ENCODE results near the gene DESI2.
A peak's percentile ranks its signal among the peaks of the same experiment; 100 is the strongest.

DESI2 gene

DNA sequence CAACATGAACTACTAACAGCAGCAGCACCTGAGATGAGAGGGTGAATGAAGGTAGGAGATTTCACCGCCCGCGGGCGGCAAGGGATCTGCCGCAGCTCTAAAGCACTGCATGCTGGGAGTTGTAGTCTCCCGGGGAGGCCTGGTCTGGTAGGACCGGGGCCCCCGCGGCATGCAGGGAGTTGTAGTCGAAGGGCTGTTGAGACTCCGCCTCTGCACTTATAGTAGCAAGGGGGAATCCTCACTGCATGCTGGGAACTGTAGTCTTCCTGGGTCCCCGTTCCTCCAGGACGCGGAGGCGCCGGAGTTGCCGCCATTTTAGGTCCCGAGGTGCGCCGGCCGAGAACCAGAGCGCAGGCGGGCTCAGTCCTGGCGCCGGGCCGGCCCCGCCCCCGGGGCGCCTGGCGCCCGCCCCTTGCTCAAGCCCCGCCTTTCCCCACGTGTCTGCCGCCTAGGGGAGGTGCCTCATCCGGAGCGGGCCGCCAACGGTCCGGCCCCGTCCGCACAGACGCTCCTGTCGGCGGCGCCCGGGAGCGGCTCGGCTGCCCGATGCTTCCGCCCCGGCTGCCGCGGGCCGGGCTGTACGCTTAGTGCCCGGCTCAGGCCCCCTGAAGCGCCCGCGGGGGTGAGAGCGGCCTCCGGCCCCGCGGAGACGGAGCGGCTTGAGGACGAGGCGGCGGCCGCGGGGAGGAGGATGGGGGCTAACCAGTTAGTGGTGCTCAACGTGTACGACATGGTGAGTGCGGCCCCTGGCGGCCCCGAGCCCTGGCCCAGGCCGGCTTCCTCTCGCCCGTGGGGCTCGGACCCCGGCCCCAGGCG is at the start of gene DESI2:
Gene DESI2, plus strand, starts transcription at position 504 of the 816 bp plus-strand sequence. Its CDS starts 188 bp downstream, at position 692.
- DNase-seq (ENCODE audit: low read depth) = peak; percentile 99

DNA sequence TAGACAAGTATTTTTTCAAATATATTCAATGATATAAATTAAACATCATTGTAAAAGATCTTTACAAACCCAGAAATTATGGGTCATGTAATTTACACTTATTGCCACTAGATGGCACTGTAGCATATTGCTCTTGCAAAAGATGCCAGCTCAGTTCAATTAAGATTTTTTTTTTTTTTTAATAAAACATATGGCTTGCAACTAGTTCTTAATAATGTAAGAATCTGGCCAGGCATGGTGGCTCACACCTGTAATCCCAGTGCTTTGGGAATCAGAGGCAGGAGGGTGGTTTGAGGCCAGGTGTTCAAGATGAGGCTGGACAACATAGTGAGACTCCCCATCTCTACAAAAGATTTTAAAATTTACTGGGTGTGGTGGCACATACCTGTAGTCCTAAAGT is 49.4 kb upstream of the DESI2 start:
- DNase-seq (ENCODE audit: low read depth) = peak; percentile 19

DNA sequence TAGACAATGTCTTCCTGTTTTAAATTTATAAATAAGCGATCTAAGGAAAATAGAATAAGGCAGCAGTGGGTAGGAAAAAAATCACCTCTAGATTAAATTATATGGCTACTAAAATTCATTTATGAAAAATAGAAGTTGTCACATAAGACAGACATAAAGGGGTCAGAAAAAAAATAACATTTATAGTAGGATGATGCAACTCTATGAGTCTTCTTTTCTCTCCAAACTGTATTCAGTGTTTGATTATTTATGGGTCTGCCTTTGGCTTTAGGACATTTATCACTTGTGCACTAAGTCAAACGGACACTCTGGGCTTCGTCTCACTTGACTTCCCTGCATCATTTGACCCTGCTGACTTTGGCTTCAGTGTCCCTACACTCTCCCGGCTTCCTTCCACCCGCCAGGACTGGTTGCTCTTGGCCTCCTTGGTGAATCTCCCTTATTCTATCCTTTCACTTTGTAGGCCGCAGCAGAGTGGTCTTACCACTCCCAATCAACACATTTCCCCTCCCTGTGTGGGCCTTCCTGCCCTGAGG is 47.0 kb upstream of the DESI2 start:
- DNase-seq (ENCODE audit: low read depth) = no peak

DNA sequence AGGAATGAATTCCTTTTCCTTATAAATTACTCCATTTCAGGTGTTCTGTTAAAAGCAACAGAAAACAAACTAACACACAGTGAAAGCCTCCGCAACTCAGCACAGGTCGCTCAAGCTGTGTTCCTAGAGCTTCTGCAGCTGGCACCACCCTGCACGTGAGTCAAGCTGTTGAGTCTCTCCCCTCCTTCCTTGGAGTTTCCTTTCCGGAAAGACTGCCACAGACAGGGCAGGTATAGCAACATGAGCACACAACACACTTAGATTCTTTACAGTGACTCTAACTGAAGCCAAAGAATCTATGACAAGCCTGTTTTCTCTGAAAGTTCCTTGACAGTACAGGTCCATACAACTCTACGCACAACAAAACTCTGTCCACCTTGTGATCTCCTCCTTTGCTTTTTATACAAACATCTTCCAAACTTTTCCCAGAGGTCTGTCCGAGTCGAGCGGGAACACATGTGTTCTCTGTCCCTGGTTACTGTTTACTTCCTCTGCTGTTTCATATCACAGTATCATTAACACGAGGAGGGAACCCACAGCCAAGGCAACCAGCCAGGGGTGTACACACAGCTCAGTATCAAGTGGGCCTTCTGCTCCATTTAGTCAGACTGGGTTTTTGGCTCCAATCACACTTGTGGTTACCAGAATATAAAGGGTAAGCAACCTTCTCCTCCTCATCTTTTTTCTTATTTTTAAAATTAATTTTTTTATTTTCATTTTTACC is 38.7 kb upstream of the DESI2 start:
- no peak for DNase-seq (ENCODE audit: low read depth)

DNA sequence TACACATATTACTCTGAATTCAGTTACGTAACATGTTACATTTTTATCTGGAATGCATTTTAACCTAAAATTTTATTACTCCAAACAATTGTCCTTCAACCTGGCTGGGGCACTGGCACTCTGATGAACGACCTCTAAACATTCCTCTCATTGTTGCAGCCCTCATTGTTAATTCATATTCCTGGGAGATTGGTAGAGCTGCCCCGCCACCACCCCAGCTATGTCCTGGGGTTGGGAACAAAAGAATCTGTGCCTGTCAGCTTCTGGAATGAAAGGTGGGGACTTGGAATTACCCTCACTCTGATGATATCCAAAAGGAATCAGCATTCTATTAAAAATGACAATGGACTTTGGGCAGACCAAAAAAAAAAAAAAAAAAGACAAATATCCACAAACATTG is 38.0 kb upstream of the DESI2 start:
- no peak for DNase-seq (ENCODE audit: low read depth)

DNA sequence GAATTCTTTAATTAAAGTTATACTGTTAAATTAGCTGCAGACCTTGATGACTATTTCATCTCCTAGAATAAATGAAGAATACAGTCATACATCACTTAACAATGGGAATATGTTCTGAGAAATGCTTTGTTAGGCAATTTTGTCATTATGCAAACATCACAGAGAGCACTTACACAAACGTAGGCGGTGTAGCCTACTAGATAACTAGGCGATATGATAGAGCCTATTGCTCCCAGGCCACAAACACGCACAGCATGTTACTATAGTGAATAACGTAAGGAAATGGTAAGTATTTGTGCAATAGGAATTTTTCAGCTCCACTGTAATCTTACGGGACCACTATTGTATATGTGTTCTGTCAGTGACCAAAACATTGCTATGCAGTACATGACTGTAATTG is 37.6 kb upstream of the DESI2 start:
- no peak for DNase-seq (ENCODE audit: low read depth)

DNA sequence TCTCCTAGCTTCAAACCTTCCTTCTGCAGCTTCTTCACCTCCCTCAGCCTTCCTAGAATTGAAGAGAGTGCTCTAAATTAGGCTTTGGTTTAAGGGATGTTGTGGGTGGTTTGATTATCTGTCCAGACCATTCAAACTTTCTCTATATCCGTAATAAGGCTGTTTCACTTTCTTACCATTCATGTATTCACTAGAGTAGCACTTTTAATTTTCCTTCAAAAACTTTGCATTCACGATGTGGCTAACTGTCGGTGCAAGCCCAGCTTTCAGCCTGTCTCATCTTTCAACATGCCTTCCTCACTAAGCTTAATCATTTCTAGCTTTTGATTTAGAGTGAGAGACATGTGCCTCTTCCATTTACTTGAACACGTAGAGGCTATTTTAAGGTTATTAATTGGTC is 26.2 kb upstream of the DESI2 start:
- DNase-seq (ENCODE audit: low read depth) = no peak

DNA sequence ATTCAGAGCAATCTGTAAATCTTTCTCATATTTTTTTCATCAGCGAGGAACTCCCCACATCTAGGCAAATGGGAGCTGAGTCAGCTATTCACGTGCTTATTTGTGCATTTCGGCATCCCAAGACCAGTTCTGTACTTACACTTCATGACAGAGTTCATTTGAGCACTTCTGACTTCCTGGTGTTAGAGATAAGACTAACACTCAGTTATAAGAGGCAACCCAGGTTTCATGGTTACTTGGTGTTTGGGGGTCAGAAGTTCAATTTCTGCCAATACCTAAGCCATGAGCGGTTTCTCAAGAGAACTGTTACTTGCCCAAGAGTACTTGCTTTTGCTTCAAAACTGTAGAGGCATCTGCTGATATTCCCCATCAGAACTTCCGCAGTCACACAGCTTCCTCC is 24.1 kb upstream of the DESI2 start:
- DNase-seq (ENCODE audit: low read depth) = no peak

DNA sequence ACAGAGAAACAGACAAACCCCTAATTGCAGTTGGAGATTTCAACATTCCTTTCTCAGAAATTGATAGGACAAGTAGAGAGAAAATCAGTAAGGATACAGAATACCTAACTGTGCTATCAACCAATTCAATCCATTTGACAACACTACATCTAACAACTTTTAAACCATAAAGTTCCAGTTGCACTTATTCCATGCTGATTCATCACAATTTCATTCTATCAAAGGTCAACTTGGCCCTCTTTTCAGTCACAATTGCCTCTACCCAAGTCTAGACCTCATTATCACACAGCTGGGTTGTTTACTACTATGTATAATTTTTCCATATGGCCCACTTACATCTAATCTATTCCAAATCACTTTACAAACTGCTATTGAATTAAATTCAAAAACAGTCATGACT is 19.8 kb upstream of the DESI2 start:
- no peak for DNase-seq (ENCODE audit: low read depth)

DNA sequence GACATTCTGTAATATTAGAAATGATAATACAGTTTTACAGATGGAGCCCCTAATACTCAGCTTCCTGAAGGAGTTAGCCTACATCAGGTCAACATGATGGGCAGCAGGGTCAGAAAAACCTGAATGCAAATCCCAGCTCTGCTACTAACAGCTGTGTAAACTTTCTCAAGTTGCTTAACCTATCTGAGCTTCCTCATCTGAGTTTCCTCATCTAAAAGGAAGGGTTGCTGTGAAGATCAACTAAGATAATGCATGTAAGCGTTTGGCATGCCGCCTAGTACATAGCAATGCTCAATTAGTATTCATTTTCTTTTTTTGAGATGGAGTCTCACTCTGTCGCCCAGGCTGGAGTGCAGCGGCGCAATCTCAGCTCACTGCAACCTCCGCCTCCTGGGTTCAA is 18.4 kb upstream of the DESI2 start:
- DNase-seq (ENCODE audit: low read depth) = no peak

DNA sequence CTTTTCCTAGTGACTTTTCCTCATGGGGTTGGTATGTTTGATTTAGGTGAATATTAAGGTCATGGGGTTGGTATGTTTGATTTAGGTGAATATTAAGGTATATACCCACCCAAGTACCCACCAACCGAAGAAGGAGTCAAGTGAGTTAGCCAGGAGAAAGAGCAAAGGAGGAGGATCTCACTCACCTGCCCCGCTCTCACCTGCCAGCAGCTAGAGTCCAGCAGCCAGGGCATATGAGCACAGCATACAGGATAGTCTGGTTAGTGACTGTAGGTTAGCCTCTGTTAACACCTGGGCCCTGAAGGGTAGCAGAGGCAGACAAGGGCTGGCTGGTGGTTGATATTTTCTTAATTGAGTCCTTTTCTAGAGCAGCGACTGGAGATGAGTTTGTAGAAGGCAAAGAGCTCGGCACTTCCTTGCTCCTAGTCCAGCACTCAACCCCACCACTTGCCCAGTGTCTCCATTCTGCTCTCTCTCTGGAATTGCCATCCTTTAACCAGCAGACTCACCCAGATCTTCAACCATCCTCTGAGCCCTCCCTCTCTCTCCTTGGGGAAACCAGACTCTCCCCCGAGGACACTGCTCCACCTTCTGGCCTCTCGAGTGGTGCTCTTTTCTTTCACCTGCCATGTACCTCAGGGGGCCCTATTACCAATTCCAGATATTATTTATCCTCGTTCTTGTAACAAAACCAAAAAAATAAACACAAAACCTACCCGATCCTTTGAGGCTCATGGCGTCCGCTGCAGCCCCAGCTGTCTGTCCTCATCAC is 16.3 kb upstream of the DESI2 start:
- DNase-seq (ENCODE audit: low read depth) = no peak

DNA sequence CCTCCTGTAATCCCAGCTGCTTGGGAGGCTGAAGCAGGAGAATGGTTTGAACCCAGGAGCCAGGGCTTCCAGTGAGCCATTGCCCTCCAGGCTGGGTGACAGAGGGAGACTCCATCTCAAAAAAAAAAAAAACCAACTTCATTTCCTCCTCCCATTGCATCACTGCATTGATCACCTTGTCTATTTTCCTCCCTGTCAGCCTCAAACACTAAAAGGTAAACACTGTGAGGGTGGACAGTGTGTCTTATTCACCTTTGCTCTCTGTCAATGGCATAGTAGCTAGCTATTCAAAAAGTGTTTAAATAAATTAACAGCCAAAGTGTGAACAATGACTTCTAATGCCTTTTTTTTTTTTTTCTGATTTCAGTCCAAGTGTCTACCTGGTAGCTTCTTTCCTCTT is 13.4 kb upstream of the DESI2 start:
- no peak for DNase-seq (ENCODE audit: low read depth)

DNA sequence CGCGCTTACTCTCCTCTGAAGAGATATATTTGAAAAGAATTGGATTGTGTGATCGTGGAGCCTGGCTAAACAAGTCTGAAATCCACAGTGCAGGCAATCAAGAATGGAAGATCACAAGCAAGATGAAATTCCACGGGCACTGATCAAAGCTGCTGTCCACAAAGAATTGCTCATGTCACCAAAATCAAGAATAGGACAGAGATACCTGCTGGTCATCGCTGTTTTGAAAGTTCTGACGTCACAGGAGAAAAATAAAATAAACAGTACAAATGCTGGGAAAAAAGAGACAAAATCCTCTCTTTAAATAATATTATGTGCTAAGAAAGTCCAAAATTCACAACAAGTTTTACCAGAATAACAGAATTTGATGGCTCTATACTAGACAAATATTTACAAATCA is 12.0 kb upstream of the DESI2 start:
- DNase-seq (ENCODE audit: low read depth) = no peak

DNA sequence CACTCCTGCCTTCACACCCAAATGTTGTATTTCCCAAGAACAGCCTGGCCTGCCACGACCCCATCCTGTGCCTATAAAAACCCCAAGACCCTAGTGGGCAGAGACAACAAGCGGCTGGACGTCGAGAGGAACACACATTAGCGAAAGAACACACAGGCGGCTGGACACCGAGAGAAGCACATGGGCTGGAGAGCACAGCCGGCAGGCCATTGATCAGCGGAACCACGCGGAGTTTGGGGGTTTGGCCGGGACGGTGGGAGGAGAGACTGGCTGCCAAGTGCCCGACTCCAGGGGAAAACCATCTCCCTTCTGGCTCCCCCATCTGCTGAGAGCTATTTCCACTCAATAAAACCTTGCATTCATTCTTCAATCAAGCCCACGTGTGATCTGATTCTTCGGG is 10.4 kb upstream of the DESI2 start:
- no peak for DNase-seq (ENCODE audit: low read depth)

DNA sequence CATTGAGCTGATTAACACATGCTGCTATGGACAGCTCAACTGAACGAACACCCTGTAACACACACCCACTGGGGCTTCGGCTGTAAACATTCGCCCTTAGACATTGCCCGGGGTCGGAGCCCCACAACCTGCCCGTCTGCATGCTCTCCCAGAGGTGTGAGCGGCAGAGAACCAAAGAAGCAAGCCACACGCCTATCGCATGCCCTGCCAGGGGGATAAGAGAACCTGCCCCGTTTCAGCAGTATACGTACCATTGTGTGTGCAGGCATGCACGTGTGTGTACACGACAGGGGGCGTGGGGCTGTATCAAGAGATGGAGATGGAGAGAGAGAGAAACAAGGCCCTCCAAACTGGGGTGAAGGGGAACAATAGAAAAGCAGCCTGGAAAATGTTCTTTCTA is 9.9 kb upstream of the DESI2 start:
- DNase-seq (ENCODE audit: low read depth) = no peak

DNA sequence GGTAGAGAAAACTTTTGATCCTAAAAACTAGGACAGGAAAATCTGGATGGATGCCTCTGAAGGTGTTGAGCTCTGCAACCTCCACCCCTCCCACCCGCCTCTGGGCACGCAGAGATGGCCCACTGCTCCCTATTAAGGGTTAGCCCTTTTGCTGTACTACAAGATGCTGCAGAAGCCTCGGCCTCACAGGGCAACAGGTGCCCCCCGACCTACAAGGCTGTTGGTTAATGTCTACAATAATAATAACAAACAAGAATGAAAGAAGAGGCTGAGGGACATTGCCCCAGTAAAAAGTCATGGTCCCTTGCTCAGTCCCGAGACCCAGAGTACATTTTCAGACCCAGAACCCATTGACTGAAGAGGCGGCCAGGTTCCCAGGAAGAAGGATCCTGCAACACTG is 7.5 kb upstream of the DESI2 start:
- DNase-seq (ENCODE audit: low read depth) = no peak

DNA sequence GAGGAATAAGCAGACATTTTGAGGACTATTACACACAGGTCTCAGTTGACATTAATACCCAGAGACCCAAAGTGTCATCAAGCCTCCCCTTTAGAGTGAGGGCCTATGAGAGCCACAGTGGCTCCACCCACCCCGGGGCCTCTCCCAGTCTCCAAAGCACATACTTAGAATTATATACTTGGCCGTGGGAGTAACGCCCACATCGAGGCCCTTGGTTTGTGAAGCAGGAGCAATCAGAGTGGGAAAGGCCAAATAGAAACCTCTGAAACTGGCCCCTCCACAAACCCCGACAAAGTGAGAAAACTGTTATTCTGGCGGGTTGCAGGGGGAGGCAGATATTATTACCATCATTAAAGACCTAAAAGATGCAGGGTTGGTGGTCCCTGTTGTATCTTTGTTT is 7.0 kb upstream of the DESI2 start:
- DNase-seq (ENCODE audit: low read depth) = no peak

DNA sequence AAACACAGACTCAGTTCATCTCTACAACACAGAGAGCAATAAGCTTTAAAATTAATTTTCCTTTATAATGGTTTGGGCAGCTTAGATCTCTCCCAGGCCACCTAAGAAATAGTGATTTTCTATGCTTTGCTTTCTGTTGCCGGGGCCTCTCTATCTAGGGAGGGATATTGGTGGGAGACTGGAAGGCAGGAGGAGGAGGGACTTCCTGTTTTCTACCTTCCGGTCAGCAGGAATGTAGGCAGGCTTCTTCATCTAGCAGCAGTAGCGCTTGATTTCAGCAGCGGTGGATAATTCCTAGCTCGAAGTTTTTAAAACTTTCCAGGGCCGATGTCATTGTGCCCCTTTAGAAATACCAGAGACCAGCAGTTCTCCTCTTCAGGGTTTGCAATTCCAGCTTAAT is 5.1 kb upstream of the DESI2 start:
- no peak for DNase-seq (ENCODE audit: low read depth)

DNA sequence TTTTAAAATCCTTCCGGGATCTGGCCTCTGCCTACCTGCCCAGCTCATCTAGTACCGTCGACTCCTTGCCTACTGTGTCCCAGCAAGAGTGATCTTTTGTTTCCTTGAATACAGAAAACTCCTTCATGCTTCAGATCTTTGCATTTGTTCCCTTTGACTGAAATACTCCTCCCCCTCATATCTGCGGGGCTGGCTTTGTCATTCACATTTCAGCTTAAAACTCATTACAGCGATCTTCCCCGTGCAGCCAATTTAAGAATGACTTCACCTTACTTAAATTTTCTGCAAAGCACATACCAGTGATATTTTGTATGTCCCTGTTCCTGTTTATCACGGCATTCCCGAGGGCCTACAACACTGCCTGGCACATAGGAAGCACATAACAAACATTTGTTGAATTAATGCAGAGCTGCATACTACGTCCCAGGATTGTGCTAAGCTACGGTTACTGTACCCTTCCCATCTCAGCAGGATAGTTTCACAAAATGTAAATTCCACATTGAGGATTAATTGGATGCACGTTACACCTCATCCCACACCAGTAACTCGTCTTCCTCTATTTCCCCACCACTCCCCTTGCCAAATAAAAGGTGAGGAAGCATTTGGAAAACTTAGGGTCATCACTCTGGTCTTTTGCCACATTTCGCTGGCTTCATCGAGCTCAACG is 837 bp upstream of the DESI2 start:
- no peak for DNase-seq (ENCODE audit: low read depth)

DNA sequence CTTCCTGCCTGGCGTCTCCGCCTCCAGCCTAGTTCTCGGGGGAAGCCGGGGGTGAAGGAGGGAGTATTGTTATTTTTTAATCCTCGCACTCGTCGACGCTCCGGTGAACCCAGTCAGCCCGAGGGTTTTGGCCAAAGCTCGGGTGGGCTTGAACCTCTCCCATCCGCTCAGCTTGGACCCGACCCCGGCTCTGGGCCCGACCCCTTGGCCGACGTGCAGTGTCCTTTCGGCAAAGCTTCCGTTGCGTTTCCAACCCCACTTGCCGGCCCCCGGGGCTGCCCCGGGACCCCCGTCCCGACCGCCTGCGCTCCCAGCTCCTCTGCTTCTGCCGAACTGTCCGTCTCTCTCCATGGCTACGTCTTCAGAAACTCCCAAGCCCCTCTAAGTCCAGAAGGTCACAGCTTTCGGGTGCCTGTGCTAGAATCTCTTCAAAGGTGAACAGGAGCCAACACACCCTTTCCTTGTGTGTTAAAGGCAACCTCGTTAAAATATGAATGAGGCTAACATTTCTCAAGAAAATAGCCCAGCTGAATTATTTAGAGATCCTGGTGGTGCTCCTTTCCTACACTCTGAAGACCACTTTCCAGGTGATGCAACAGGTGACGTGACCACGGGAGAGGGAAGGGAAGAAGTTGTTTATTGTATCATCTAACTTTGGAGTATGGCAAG is 647 bp downstream of the DESI2 start:
- DNase-seq (ENCODE audit: low read depth) = no peak

All from stromal cell of bone marrow (primary cell).